CD4-positive, alpha-beta T cell (primary cell): ENCODE data around the gene FARS2. TPM values are rescaled to one million over a fixed set of nuclear protein-coding genes. Genes with fewer than 3 reads are reported as not detected.

Experiments used
- ATAC-seq: fragments of 200-7000 bp; cut with Tn5 transposase; one replicate; pipeline ENCODE4 v1.10.0; 2022; ENCODE audit warnings: mild to moderate bottlenecking; ENCODE audit not compliant: poor library complexity
- CTCF ChIA-PET: fragments of 350-600 bp; sonication (Branson Sonifier 250); formaldehyde crosslinking; loops from one replicate; lab custom pipeline; 2021; ENCODE audit warnings: antibody characterized with exemption, inconsistent platforms; lab: Charles Lee
- POLR2A ChIA-PET: fragments of 350-600 bp; sonication (Branson Sonifier 250); formaldehyde crosslinking; loops from one replicate; lab custom pipeline; 2021; ENCODE audit warnings: antibody characterized with exemption, inconsistent platforms; lab: Charles Lee
- DNase-seq, 14 experiments: peaks; one replicate each; pipeline ENCODE4 v3.0.0-alpha.2; 2013 to 2020; ENCODE audit warnings: mixed read lengths in 2 of 14
- H3K27ac ChIP-seq, 2 donors: one replicate each; pipeline versions ENCODE4 v1.5.1 to v1.7.0; 2013; ENCODE audit warnings: low read length in 2 of 2, low read depth in 1 of 2, mild to moderate bottlenecking in 1 of 2
- H3K27me3 ChIP-seq, 2 experiments: 1 replicate in 1 of 2; 2 replicates in 1 of 2; pipeline versions ENCODE4 v1.6.1 to v1.7.0; 2013; ENCODE audit warnings: low read length in 2 of 2, control low read depth in 1 of 2, mild to moderate bottlenecking in 1 of 2, moderate library complexity in 1 of 2; ENCODE audit not compliant: insufficient read depth in 2 of 2, control insufficient read depth in 1 of 2
- H3K36me3 ChIP-seq: one replicate; pipeline ENCODE4 v1.6.1; 2013; ENCODE audit warnings: low read length, control low read depth; ENCODE audit not compliant: insufficient read depth
- H3K4me1 ChIP-seq: one replicate; pipeline ENCODE4 v1.6.1; 2013; ENCODE audit warnings: low read length, control low read depth; ENCODE audit not compliant: insufficient read depth
- H3K4me3 ChIP-seq: one replicate; pipeline ENCODE4 v1.5.1; 2013; ENCODE audit warnings: mild to moderate bottlenecking, low read length, moderate library complexity
- H3K9me3 ChIP-seq, 2 experiments: 1 replicate in 1 of 2; 2 replicates in 1 of 2; pipeline versions ENCODE4 v1.6.1 to v1.7.0; 2013; ENCODE audit warnings: low read length in 2 of 2, mild to moderate bottlenecking in 2 of 2, control low read depth in 1 of 2, moderate library complexity in 1 of 2; ENCODE audit not compliant: control insufficient read depth in 1 of 2, insufficient read depth in 1 of 2
- H3K27ac Mint-ChIP-seq: one replicate; pipeline ENCODE4 v1.8.0; 2020; ENCODE audit warnings: mixed read lengths
- H3K27me3 Mint-ChIP-seq: one replicate; pipeline ENCODE4 v1.8.0; 2021; ENCODE audit warnings: mixed read lengths
- H3K36me3 Mint-ChIP-seq: one replicate; pipeline ENCODE4 v1.8.0; 2021; ENCODE audit warnings: low read depth, mixed read lengths
- H3K4me1 Mint-ChIP-seq: one replicate; pipeline ENCODE4 v1.8.0; 2021; ENCODE audit warnings: low read depth, mixed read lengths
- H3K4me3 Mint-ChIP-seq: one replicate; pipeline ENCODE4 v1.8.0; 2020; ENCODE audit warnings: mild to moderate bottlenecking, mixed read lengths
- H3K9me3 Mint-ChIP-seq: one replicate; pipeline ENCODE4 v1.8.0; 2020; ENCODE audit warnings: mixed read lengths
- intact Hi-C, 2 experiments: fragments of 100-400 bp; cut with DNase I in 1 of 2; cut with micrococcal nuclease in 1 of 2; formaldehyde crosslinking; loops; one replicate each; pipeline versions ENCODE4 v1.15.1 to v1.9.0; 2023 to 2025; cut with DNase I, micrococcal nuclease
- total RNA-seq, 174 experiments: library from RNA in 2 of 174; stranded (reverse) in 2 of 174; gene quantifications; one replicate each; pipeline ENCODE4 v1.2.3 and lab custom pipeline; 2021 to 2026
- TF ChIP-seq, protein P1 (sequence below): fragments of 200-600 bp; IDR thresholded peaks from one replicate; pipeline ENCODE4 v1.8.0; 2022; ENCODE audit warnings: antibody characterized with exemption, mild to moderate bottlenecking

The FARS2 gene
- total RNA-seq, 2 experiments from 2014 or later, result 12.6 to 12.8 TPM

- Histone ChIP-seq H3K4me1 (peaks cover 3% of the 10 kb centered on the region), H3K4me3 (no peak overlapping the region), H3K27me3 (no peaks in the 10 kb centered on the region), H3K27ac (no peak overlapping the region), H3K36me3 (no peaks in the 10 kb centered on the region), H3K9me3 (no peaks in the 10 kb centered on the region)
- ATAC-seq (no peak), DNase-seq (no peak)
- H3K4me1 Mint-ChIP-seq, result peaks cover 49% of the 10 kb centered on the region
- no peaks in the 10 kb centered on the region for H3K9me3 Mint-ChIP-seq
- no peaks in the 10 kb centered on the region for H3K36me3 Mint-ChIP-seq
- H3K4me3 Mint-ChIP-seq, result no peak overlapping the region
- TF ChIP-seq, protein P1, sequence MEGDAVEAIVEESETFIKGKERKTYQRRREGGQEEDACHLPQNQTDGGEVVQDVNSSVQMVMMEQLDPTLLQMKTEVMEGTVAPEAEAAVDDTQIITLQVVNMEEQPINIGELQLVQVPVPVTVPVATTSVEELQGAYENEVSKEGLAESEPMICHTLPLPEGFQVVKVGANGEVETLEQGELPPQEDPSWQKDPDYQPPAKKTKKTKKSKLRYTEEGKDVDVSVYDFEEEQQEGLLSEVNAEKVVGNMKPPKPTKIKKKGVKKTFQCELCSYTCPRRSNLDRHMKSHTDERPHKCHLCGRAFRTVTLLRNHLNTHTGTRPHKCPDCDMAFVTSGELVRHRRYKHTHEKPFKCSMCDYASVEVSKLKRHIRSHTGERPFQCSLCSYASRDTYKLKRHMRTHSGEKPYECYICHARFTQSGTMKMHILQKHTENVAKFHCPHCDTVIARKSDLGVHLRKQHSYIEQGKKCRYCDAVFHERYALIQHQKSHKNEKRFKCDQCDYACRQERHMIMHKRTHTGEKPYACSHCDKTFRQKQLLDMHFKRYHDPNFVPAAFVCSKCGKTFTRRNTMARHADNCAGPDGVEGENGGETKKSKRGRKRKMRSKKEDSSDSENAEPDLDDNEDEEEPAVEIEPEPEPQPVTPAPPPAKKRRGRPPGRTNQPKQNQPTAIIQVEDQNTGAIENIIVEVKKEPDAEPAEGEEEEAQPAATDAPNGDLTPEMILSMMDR, result no peak
- H3K27ac Mint-ChIP-seq, result no peak overlapping the region
- POLR2A ChIA-PET, result no interaction called here
- CTCF ChIA-PET, result interaction anchor here (2.1 kb wide), 1 partner anchor 16 kb away, joined by 5 read pairs; no protein-coding TSS in a partner anchor
- intact Hi-C loops, result no loop called here
- H3K27me3 Mint-ChIP-seq, result no peaks in the 10 kb centered on the region
These were observed 26.6 kb downstream of the FARS2 start for GRCh38 chr6:5287966-5288297.

GRCh38 chr6:5290097-5290496 is 28.8 kb downstream of the FARS2 start:
- H3K36me3 ChIP-seq, result no peaks in the 10 kb centered on the region
- ATAC-seq, result no peak

GRCh38 chr6:5290500-5290899 is 29.2 kb downstream of the FARS2 start:
- ATAC-seq (no peak), DNase-seq (no peak)
- Mint-ChIP-seq H3K36me3 (no peaks in the 10 kb centered on the region), H3K4me3 (no peak overlapping the region), H3K9me3 (no peaks in the 10 kb centered on the region), H3K4me1 (peaks cover 60% of the 10 kb centered on the region), H3K27me3 (no peaks in the 10 kb centered on the region), H3K27ac (no peak overlapping the region)
- H3K27me3 ChIP-seq, result no peaks in the 10 kb centered on the region
- ChIA-PET POLR2A (interaction anchor here (0.7 kb wide), 1 partner anchor 30 kb away, joined by 3 read pairs; the partner anchor contains the start of gene LYRM4), CTCF (no interaction called here)
- TF ChIP-seq, protein P1, result no peak
- H3K36me3 ChIP-seq, result no peaks in the 10 kb centered on the region
- no peaks in the 10 kb centered on the region for H3K9me3 ChIP-seq
- peaks cover 11% of the 10 kb centered on the region for H3K4me1 ChIP-seq
- no peak overlapping the region for H3K4me3 ChIP-seq
- H3K27ac ChIP-seq, result no peak overlapping the region
- intact Hi-C loops, result no loop called here

More at GRCh38 chr6:5290097-5290496, 28.8 kb downstream of the FARS2 start:
- Mint-ChIP-seq H3K27me3 (no peaks in the 10 kb centered on the region), H3K36me3 (no peaks in the 10 kb centered on the region), H3K27ac (no peak overlapping the region), H3K4me1 (peaks cover 62% of the 10 kb centered on the region), H3K4me3 (no peak overlapping the region), H3K9me3 (no peaks in the 10 kb centered on the region)
- ChIA-PET POLR2A (interaction anchor here (0.7 kb wide), 1 partner anchor 29 kb away, joined by 3 read pairs; the partner anchor contains the start of gene LYRM4), CTCF (no interaction called here)
- no peak for DNase-seq
- H3K27ac ChIP-seq, result no peak overlapping the region
- peaks cover 11% of the 10 kb centered on the region for H3K4me1 ChIP-seq
- intact Hi-C loops, result no loop called here
- no peak overlapping the region for H3K4me3 ChIP-seq
- TF ChIP-seq, protein P1, result no peak
- no peaks in the 10 kb centered on the region for H3K9me3 ChIP-seq
- no peaks in the 10 kb centered on the region for H3K27me3 ChIP-seq
